Cardiac fibroblast (primary cell): Measurements from ENCODE around the gene AATK.

Source experiments
- DNase-seq, 2 donors: peaks; one replicate each; pipeline versions ENCODE4 v3.0.0 to v3.0.0-alpha.2; 2010; ENCODE audit warnings: low read depth in 2 of 2
- H3K4me3 ChIP-seq, 2 donors: replicated peaks in 1 of 2; 1 replicate in 1 of 2; 2 replicates in 1 of 2; pipeline ENCODE4 v1.5.1; 2011; ENCODE audit warnings: low read depth in 2 of 2, low read length in 2 of 2, mild to moderate bottlenecking in 2 of 2, moderate library complexity in 1 of 2
- CTCF ChIP-seq: IDR thresholded peaks from one replicate; pipeline ENCODE4 v1.5.1; 2011; ENCODE audit warnings: low read depth, mild to moderate bottlenecking, low read length, inconsistent platforms

The AATK gene, protein sequence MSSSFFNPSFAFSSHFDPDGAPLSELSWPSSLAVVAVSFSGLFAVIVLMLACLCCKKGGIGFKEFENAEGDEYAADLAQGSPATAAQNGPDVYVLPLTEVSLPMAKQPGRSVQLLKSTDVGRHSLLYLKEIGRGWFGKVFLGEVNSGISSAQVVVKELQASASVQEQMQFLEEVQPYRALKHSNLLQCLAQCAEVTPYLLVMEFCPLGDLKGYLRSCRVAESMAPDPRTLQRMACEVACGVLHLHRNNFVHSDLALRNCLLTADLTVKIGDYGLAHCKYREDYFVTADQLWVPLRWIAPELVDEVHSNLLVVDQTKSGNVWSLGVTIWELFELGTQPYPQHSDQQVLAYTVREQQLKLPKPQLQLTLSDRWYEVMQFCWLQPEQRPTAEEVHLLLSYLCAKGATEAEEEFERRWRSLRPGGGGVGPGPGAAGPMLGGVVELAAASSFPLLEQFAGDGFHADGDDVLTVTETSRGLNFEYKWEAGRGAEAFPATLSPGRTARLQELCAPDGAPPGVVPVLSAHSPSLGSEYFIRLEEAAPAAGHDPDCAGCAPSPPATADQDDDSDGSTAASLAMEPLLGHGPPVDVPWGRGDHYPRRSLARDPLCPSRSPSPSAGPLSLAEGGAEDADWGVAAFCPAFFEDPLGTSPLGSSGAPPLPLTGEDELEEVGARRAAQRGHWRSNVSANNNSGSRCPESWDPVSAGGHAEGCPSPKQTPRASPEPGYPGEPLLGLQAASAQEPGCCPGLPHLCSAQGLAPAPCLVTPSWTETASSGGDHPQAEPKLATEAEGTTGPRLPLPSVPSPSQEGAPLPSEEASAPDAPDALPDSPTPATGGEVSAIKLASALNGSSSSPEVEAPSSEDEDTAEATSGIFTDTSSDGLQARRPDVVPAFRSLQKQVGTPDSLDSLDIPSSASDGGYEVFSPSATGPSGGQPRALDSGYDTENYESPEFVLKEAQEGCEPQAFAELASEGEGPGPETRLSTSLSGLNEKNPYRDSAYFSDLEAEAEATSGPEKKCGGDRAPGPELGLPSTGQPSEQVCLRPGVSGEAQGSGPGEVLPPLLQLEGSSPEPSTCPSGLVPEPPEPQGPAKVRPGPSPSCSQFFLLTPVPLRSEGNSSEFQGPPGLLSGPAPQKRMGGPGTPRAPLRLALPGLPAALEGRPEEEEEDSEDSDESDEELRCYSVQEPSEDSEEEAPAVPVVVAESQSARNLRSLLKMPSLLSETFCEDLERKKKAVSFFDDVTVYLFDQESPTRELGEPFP (N-terminal part only)

GRCh38 chr17:81166033-81166492, at the start of gene AATK:
TSS of gene AATK (minus strand) at chr17:81166221. CDS start at chr17:81165992, 229 bp downstream.
- no peak for TF ChIP-seq CTCF
- no peak within 1 kb of the TSS for H3K4me3 ChIP-seq
- no peak for DNase-seq

DNA sequence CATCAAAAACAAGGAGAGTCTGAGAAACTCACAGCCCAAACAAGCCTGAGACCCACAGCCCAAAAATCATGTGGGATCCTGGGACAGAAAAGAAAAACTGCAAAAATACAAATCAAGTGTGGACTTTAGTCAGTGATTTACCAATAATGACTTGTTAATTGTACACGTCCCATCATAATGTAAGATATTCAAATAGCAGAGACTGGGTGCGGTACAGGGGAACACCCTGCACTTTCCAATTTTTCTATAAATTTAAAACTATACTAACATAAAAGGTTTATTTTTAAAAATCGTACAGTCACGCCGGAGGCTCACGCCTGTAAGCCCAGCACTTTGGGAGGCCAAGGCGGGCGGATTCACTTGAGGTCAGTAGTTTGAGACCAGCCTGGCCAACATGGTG, 48.0 kb upstream of the AATK start:
- TF ChIP-seq CTCF, result no peak
- no peak overlapping the region for H3K4me3 ChIP-seq
- no peak for DNase-seq

GRCh38 chr17:81212365-81212764, 46.3 kb upstream of the AATK start:
- DNase-seq, result no peak
- H3K4me3 ChIP-seq, result no peak overlapping the region
- TF ChIP-seq CTCF, result no peak

DNA sequence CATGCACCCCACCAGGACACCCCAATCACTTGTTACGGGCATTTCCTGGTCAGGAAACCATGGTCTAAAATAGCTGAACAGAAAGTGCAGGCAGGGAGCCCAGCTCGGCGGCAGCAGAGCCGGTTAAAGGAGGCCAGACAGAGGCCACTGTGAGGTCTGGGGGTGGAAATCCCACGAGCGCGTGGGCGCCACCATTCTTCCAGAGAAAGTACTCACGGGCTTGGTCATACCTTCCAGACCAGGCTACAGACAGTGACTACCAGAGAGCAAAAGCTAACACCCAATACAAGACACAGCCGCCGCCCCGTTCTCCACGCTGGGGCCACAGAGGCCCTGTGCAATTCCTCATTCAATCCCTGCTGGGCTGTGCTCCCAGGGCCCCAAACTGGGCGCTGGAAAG, 44.8 kb upstream of the AATK start:
- no peak overlapping the region for H3K4me3 ChIP-seq
- DNase-seq, result peak in 1 of 2 donors; percentile 28
- TF ChIP-seq CTCF, result no peak

- no peak for DNase-seq
- no peak for TF ChIP-seq CTCF
- no peak overlapping the region for H3K4me3 ChIP-seq
Observed at GRCh38 chr17:81210466-81210865, 44.4 kb upstream of the AATK start.

- H3K4me3 ChIP-seq, result no peak overlapping the region
- no peak for TF ChIP-seq CTCF
- DNase-seq, result no peak
Observed at GRCh38 chr17:81209141-81209540, 43.1 kb upstream of the AATK start.
